Mammary epithelial cell (primary cell): ENCODE results near the gene KRTAP4-5.

Experiments
- CTCF ChIP-seq, 2 donors: IDR thresholded peaks in 1 of 2; conservative IDR thresholded peaks in 1 of 2; 2 replicates each; pipeline ENCODE4 v1.5.1; 2011 to 2012; ENCODE audit warnings: inconsistent platforms in 2 of 2, low read length in 2 of 2, mild to moderate bottlenecking in 2 of 2, control low read depth in 1 of 2, low read depth in 1 of 2; ENCODE audit not compliant: insufficient read depth in 1 of 2; ENCODE audit errors: extremely low read depth in 1 of 2
- EZH2 ChIP-seq: IDR thresholded peaks from 2 replicates; pipeline ENCODE4 v1.6.1; 2012; ENCODE audit warnings: low read length, inconsistent platforms, borderline replicate concordance

GRCh38 chr17:41176744-41177387, 27.2 kb upstream of the KRTAP4-5 start:
- TF ChIP-seq CTCF (conservative IDR thresholded peaks at IDR 0.05 in 1 of 2, IDR thresholded peaks at IDR 0.05 in 1 of 2; ENCODE audit: extremely low read depth in 1 of 2, insufficient read depth in 1 of 2, low read depth in 1 of 2, low read length in 2 of 2) (no peak), EZH2 (no peak)
